CD14-positive monocyte (primary cell): Measurements from ENCODE around the gene ZNF91. TPM values are rescaled to one million over a fixed set of nuclear protein-coding genes. Genes with fewer than 3 reads are reported as not detected.

Source experiments
- DNase-seq, 3 donors: peaks; one replicate each; pipeline ENCODE4 v3.0.0-alpha.2; 2011 to 2022
- H2AFZ ChIP-seq: 2 replicates; pipeline ENCODE4 v1.6.0; 2012; ENCODE audit warnings: mild to moderate bottlenecking, low read depth, low read length, inconsistent platforms; ENCODE audit not compliant: insufficient read depth, poor library complexity, severe bottlenecking
- H3K27ac ChIP-seq, 2 donors: 1 replicate in 1 of 2; 2 replicates in 1 of 2; pipeline ENCODE4 v1.5.1; 2012 to 2013; ENCODE audit warnings: low read length in 2 of 2, control low read depth in 1 of 2, inconsistent platforms in 1 of 2, low read depth in 1 of 2, mild to moderate bottlenecking in 1 of 2
- H3K27me3 ChIP-seq, 2 donors: one replicate each; pipeline versions ENCODE4 v1.6.0 to v1.6.1; 2011 to 2013; ENCODE audit warnings: low read length in 2 of 2; ENCODE audit not compliant: control insufficient read depth in 2 of 2, insufficient read depth in 2 of 2
- H3K36me3 ChIP-seq, 2 donors: replicated peaks in 1 of 2; 1 replicate in 1 of 2; 2 replicates in 1 of 2; pipeline versions ENCODE4 v1.5.1 to v1.6.1; 2012 to 2013; ENCODE audit warnings: low read length in 2 of 2, control low read depth in 1 of 2, inconsistent platforms in 1 of 2, mild to moderate bottlenecking in 1 of 2; ENCODE audit not compliant: insufficient read depth in 2 of 2, control insufficient read depth in 1 of 2
- H3K4me1 ChIP-seq, 2 donors: 1 replicate in 1 of 2; 2 replicates in 1 of 2; pipeline versions ENCODE4 v1.5.1 to v1.6.1; 2012 to 2013; ENCODE audit warnings: low read length in 2 of 2, control low read depth in 1 of 2, inconsistent platforms in 1 of 2, mild to moderate bottlenecking in 1 of 2, moderate library complexity in 1 of 2; ENCODE audit not compliant: insufficient read depth in 2 of 2, control insufficient read depth in 1 of 2
- H3K4me2 ChIP-seq: replicated peaks from 2 replicates; pipeline ENCODE3; 2012; ENCODE audit warnings: low read length, moderate library complexity, mild to moderate bottlenecking; ENCODE audit not compliant: poor library complexity, severe bottlenecking; ENCODE audit errors: extremely low read depth
- H3K4me3 ChIP-seq, 3 experiments: fragments of 200-600 bp in 1 of 3; sonication (generic) in 1 of 3; replicated peaks in 1 of 3; 1 replicate in 2 of 3; 2 replicates in 1 of 3; pipeline ENCODE4 v1.5.1; 2011 to 2013; ENCODE audit warnings: low read length in 3 of 3, mild to moderate bottlenecking in 3 of 3, control low read depth in 2 of 3, low read depth in 2 of 3, inconsistent platforms in 1 of 3, moderate library complexity in 1 of 3
- H3K79me2 ChIP-seq: 2 replicates; pipeline ENCODE4 v1.6.0; 2012; ENCODE audit warnings: mild to moderate bottlenecking, control low read depth, inconsistent platforms, low read length, moderate library complexity; ENCODE audit not compliant: insufficient read depth
- H3K9ac ChIP-seq: 2 replicates; pipeline ENCODE4 v1.6.0; 2017; ENCODE audit warnings: low read length, mild to moderate bottlenecking; ENCODE audit not compliant: insufficient read depth, poor library complexity, severe bottlenecking
- H3K9me3 ChIP-seq, 2 donors: replicated peaks in 1 of 2; 1 replicate in 1 of 2; 2 replicates in 1 of 2; pipeline versions ENCODE4 v1.5.1 to v1.6.1; 2012 to 2013; ENCODE audit warnings: low read length in 2 of 2, control low read depth in 1 of 2; ENCODE audit not compliant: control insufficient read depth in 1 of 2, insufficient read depth in 1 of 2
- H4K20me1 ChIP-seq: 2 replicates; pipeline ENCODE4 v1.6.0; 2012; ENCODE audit warnings: mild to moderate bottlenecking, low read length, control low read depth, moderate library complexity; ENCODE audit not compliant: insufficient read depth
- H3K27ac Mint-ChIP-seq, 7 donors: one replicate each; pipeline ENCODE4 v1.8.0; 2020; ENCODE audit warnings: mild to moderate bottlenecking in 7 of 7, mixed read lengths in 7 of 7, moderate library complexity in 6 of 7, inconsistent platforms in 2 of 7
- H3K27me3 Mint-ChIP-seq, 3 donors: one replicate each; pipeline ENCODE4 v1.8.0; 2021 to 2022; ENCODE audit warnings: low read depth in 3 of 3, mild to moderate bottlenecking in 3 of 3, mixed read lengths in 3 of 3, moderate library complexity in 3 of 3, inconsistent platforms in 1 of 3
- H3K36me3 Mint-ChIP-seq, 2 donors: one replicate each; pipeline ENCODE4 v1.8.0; 2020; ENCODE audit warnings: mixed read lengths in 2 of 2, inconsistent platforms in 1 of 2, mild to moderate bottlenecking in 1 of 2
- H3K4me1 Mint-ChIP-seq: one replicate; pipeline ENCODE4 v1.8.0; 2020; ENCODE audit warnings: mild to moderate bottlenecking, mixed read lengths
- H3K4me3 Mint-ChIP-seq, 2 donors: one replicate each; pipeline ENCODE4 v1.8.0; 2020; ENCODE audit warnings: mild to moderate bottlenecking in 2 of 2, mixed read lengths in 2 of 2, moderate library complexity in 1 of 2
- H3K9me3 Mint-ChIP-seq, 7 donors: one replicate each; pipeline ENCODE4 v1.8.0; 2020 to 2022; ENCODE audit warnings: mixed read lengths in 7 of 7, mild to moderate bottlenecking in 6 of 7, moderate library complexity in 6 of 7, inconsistent platforms in 2 of 7
- WGBS: methylation state at CpG from one replicate; pipeline ENCODE4 v1.1.5; 2013; ENCODE audit warnings: missing lambda C conversion rate; ENCODE audit not compliant: insufficient coverage; 5-methylcytosine and 5-hydroxymethylcytosine counted together
- intact Hi-C, 2 donors: fragments of 100-400 bp; cut with micrococcal nuclease; formaldehyde crosslinking; loops; one replicate each; pipeline versions ENCODE4 v1.15.0 to v1.15.1; 2023
- polyA plus RNA-seq, 3 donors: library from polyadenylated mRNA; depleted of rRNA in 1 of 3; unstranded in 2 of 3; stranded (reverse) in 1 of 3; fragments of 300-500 nt in 2 of 3; fragments of >200 nt in 1 of 3; fragmentation: Illumina TruSeq in 2 of 3; gene quantifications; 1 replicate in 2 of 3; 2 replicates in 1 of 3; pipeline ENCODE4 v1.2.3, GENCODE V29; 2012 to 2021
- TF ChIP-seq, protein P1 (sequence below): fragments of 200-600 bp; IDR thresholded peaks from one replicate; pipeline ENCODE4 v1.8.0; 2022; ENCODE audit warnings: antibody characterized with exemption, mild to moderate bottlenecking

The ZNF91 gene
- polyA plus RNA-seq, 3 donors: 3.5 to 5.5 (median 4.9) TPM

GRCh38 chr19:23403581-23404324 is 8.5 kb upstream of the ZNF91 start:
- Histone ChIP-seq H3K4me3 (no peak overlapping the region), H3K4me1 (no peaks in the 10 kb centered on the region), H3K9ac (no peak overlapping the region), H3K27me3 (no peaks in the 10 kb centered on the region), H2AFZ (no peak overlapping the region), H3K9me3 (peaks cover 47 to 71% of the 10 kb centered on the region in 2 donors), H3K27ac (no peak overlapping the region), H3K79me2 (no peaks in the 10 kb centered on the region), H3K4me2 (no peak overlapping the region), H3K36me3 (no peaks in the 10 kb centered on the region), H4K20me1 (no peaks in the 10 kb centered on the region)
- DNase-seq: no peak
- Mint-ChIP-seq H3K4me3 (no peak overlapping the region), H3K9me3 (peaks cover 24 to 57% (median 53%) of the 10 kb centered on the region in 7 donors), H3K36me3 (no peaks in the 10 kb centered on the region), H3K4me1 (no peaks in the 10 kb centered on the region), H3K27ac (no peak overlapping the region), H3K27me3 (no peaks in the 10 kb centered on the region)
- WGBS: 100% methylated on average over 3 of the region's 4 CpGs
- intact Hi-C loops: no loop called here
- TF ChIP-seq, protein P1, sequence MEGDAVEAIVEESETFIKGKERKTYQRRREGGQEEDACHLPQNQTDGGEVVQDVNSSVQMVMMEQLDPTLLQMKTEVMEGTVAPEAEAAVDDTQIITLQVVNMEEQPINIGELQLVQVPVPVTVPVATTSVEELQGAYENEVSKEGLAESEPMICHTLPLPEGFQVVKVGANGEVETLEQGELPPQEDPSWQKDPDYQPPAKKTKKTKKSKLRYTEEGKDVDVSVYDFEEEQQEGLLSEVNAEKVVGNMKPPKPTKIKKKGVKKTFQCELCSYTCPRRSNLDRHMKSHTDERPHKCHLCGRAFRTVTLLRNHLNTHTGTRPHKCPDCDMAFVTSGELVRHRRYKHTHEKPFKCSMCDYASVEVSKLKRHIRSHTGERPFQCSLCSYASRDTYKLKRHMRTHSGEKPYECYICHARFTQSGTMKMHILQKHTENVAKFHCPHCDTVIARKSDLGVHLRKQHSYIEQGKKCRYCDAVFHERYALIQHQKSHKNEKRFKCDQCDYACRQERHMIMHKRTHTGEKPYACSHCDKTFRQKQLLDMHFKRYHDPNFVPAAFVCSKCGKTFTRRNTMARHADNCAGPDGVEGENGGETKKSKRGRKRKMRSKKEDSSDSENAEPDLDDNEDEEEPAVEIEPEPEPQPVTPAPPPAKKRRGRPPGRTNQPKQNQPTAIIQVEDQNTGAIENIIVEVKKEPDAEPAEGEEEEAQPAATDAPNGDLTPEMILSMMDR: no peak

DNA sequence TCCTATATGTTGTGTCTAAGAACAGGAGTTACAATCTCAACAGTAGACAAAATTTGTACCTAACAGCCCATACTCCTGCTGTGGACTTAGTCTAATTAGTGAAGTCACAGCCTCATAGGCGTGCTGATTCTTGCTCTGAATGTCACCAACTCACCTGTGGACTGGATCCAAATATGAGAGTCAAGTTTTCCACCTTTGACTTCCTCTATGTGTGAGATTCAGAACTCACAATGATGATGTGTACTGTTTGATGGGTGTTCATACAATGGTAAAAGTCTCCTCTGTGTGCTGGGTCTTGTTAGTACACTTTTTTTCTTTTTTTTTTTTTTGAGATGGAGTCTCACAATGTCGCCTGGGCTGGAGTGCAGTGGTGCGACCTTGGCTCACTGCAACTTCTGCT is 7.8 kb upstream of the ZNF91 start:
- TF ChIP-seq, protein P1: no peak
- H3K4me1 Mint-ChIP-seq: no peaks in the 10 kb centered on the region
- no peaks in the 10 kb centered on the region for H3K36me3 ChIP-seq
- H2AFZ ChIP-seq: no peak overlapping the region
- H3K27me3 Mint-ChIP-seq: no peaks in the 10 kb centered on the region
- intact Hi-C loops: no loop called here
- H3K9me3 ChIP-seq: peaks cover 44 to 70% of the 10 kb centered on the region in 2 donors
- no peaks in the 10 kb centered on the region for H3K79me2 ChIP-seq
- 100% methylated on average over 1 of the region's 3 CpGs for WGBS
- DNase-seq: no peak
- no peak overlapping the region for H3K9ac ChIP-seq
- no peaks in the 10 kb centered on the region for H4K20me1 ChIP-seq
- no peaks in the 10 kb centered on the region for H3K36me3 Mint-ChIP-seq
- H3K4me3 ChIP-seq: no peak overlapping the region
- H3K4me3 Mint-ChIP-seq: no peak overlapping the region
- no peaks in the 10 kb centered on the region for H3K4me1 ChIP-seq
- H3K27ac ChIP-seq: no peak overlapping the region
- H3K27me3 ChIP-seq: no peaks in the 10 kb centered on the region
- H3K27ac Mint-ChIP-seq: no peak overlapping the region
- peaks cover 22 to 56% (median 49%) of the 10 kb centered on the region in 7 donors for H3K9me3 Mint-ChIP-seq
- no peak overlapping the region for H3K4me2 ChIP-seq
